HepG2 (cell line): ENCODE data around the gene MNAT1. TPM values are rescaled to one million over a fixed set of nuclear protein-coding genes. Genes with fewer than 3 reads are reported as not detected.

ENCODE experiments used
- ARHGAP35 ChIP-seq: sonication (generic); formaldehyde crosslinking; IDR thresholded peaks from 2 replicates; pipeline ENCODE4 v1.9.0; 2022; ENCODE audit warnings: mild to moderate bottlenecking, inconsistent platforms, moderate library complexity, missing genetic modification reagents, borderline replicate concordance
- ARID4A ChIP-seq: sonication (generic); formaldehyde crosslinking; IDR thresholded peaks from 2 replicates; pipeline ENCODE4 v1.5.0; 2020; ENCODE audit warnings: mild to moderate bottlenecking, missing genetic modification reagents, borderline replicate concordance
- FOXC1 ChIP-seq: sonication (generic); formaldehyde crosslinking; IDR thresholded peaks from 2 replicates; pipeline ENCODE4 v1.8.0; 2022; ENCODE audit warnings: mild to moderate bottlenecking, missing genetic modification reagents, borderline replicate concordance
- GATAD1 ChIP-seq: IDR thresholded peaks from 2 replicates; pipeline ENCODE4 v1.6.1; 2016; ENCODE audit warnings: missing genetic modification reagents, missing compliant biosample characterization
- GLI4 ChIP-seq: sonication (generic); formaldehyde crosslinking; IDR thresholded peaks from 2 replicates; pipeline ENCODE4 v1.5.1; 2020; ENCODE audit warnings: missing genetic modification reagents, mild to moderate bottlenecking, moderate library complexity, borderline replicate concordance
- HNRNPK ChIP-seq: fragments of 200-400 bp; formaldehyde crosslinking; IDR thresholded peaks from 2 replicates; pipeline ENCODE4 v1.6.1; 2018; ENCODE audit warnings: low read length, low read depth, moderate library complexity, mild to moderate bottlenecking; ENCODE audit not compliant: poor library complexity, severe bottlenecking
- LRRFIP1 ChIP-seq: sonication (generic); formaldehyde crosslinking; conservative IDR thresholded peaks from 2 replicates; pipeline ENCODE4 v1.4.0; 2020; ENCODE audit warnings: missing genetic modification reagents
- MTF2 ChIP-seq: sonication (generic); formaldehyde crosslinking; IDR thresholded peaks from 2 replicates; pipeline ENCODE4 v1.5.0; 2020; ENCODE audit warnings: missing genetic modification reagents, borderline replicate concordance
- NFKB2 ChIP-seq: sonication (generic); formaldehyde crosslinking; IDR thresholded peaks from 2 replicates; pipeline ENCODE4 v1.4.0; 2020; ENCODE audit warnings: missing genetic modification reagents, borderline replicate concordance
- NR2F6 ChIP-seq, 2 experiments: IDR thresholded peaks; 2 replicates each; pipeline ENCODE4 v1.6.1; 2016; ENCODE audit warnings: antibody characterized with exemption in 1 of 2, mild to moderate bottlenecking in 1 of 2
- PHF20 ChIP-seq: sonication (generic); formaldehyde crosslinking; IDR thresholded peaks from 2 replicates; pipeline ENCODE4 v1.5.0; 2020; ENCODE audit warnings: mild to moderate bottlenecking, missing genetic modification reagents
- POGK ChIP-seq: sonication (generic); formaldehyde crosslinking; conservative IDR thresholded peaks from 2 replicates; pipeline ENCODE4 v1.8.0; 2022; ENCODE audit warnings: mild to moderate bottlenecking, moderate library complexity, missing genetic modification reagents
- RFX3 ChIP-seq: IDR thresholded peaks from 2 replicates; pipeline ENCODE4 v1.6.1; 2016; ENCODE audit warnings: missing biosample characterization, missing genetic modification reagents
- ZKSCAN1 ChIP-seq: fragments of 150-350 bp; IDR thresholded peaks from 2 replicates; pipeline ENCODE4 v1.6.1; 2014; ENCODE audit warnings: low read length
- ZNF275 ChIP-seq: sonication (generic); formaldehyde crosslinking; IDR thresholded peaks from 2 replicates; pipeline ENCODE4 v1.8.0; 2022; ENCODE audit warnings: missing genetic modification reagents, mild to moderate bottlenecking, inconsistent platforms, borderline replicate concordance
- ZNF557 ChIP-seq: sonication (generic); formaldehyde crosslinking; IDR thresholded peaks from 2 replicates; pipeline ENCODE4 v1.4.0; 2020; ENCODE audit warnings: missing genetic modification reagents
- ZNF605 ChIP-seq: sonication (generic); formaldehyde crosslinking; IDR thresholded peaks from 2 replicates; pipeline ENCODE4 v1.8.0; 2022; ENCODE audit warnings: mild to moderate bottlenecking, missing genetic modification reagents
- ZNF773 ChIP-seq: sonication (generic); formaldehyde crosslinking; IDR thresholded peaks from 2 replicates; pipeline ENCODE4 v1.4.0; 2020; ENCODE audit warnings: missing genetic modification reagents, borderline replicate concordance
- polyA plus RNA-seq, 8 experiments: library from polyadenylated mRNA; depleted of rRNA in 3 of 8; stranded (reverse) in 7 of 8; unstranded in 1 of 8; fragments of >200 nt; fragmentation: Illumina TruSeq in 4 of 8; extraction: Trizol in 4 of 8; gene quantifications; 2 replicates each; pipeline versions ENCODE4 v1.2.1 to v1.2.3, GENCODE V29; 2011 to 2016; ENCODE audit warnings: low read depth in 4 of 8, missing spikeins in 1 of 8, mixed read lengths in 1 of 8; ENCODE audit not compliant: insufficient read depth in 1 of 8
- total RNA-seq, 5 experiments: library from RNA; depleted of rRNA; stranded (reverse); fragments of >200 nt; fragmentation: Illumina TruSeq; extraction: Trizol; gene quantifications; 2 replicates each; pipeline ENCODE4 v1.2.3, GENCODE V29; 2016; ENCODE audit warnings: low read depth in 1 of 5

Gene MNAT1
- total and polyA plus RNA-seq, 2 of the 13 experiments (the other 11 are each of a cell fraction or from before 2014, with no cell fraction given) = 49.2 to 94.8 TPM

- TF ChIP-seq RFX3 (CRISPR knock-in tag) (peak; percentile 23; the same call in 1 of the 2 replicates), GLI4 (no peak), ZNF773 (no peak), ZNF557 (CRISPR knock-in tag) (no peak), LRRFIP1 (CRISPR knock-in tag) (0 out of 2 replicates have a peak, but pooled peaks have one; percentile 83), POGK (CRISPR knock-in tag) (peak; percentile 85), ZNF275 (0 out of 2 replicates have a peak, but pooled peaks have one; percentile 32), ARID4A (peak; percentile 87), GATAD1 (CRISPR knock-in tag) (peak; percentile 98), ARHGAP35 (CRISPR knock-in tag) (peak; percentile 70; the same call in 1 of the 2 replicates), NFKB2 (CRISPR knock-in tag) (peak; percentile 93; the same call in 1 of the 2 replicates), ZKSCAN1 (peak; percentile 45; the same call in 1 of the 2 replicates), NR2F6 (IDR thresholded peaks at IDR 0.05) (peak; percentile 51; the same call in 1 of the 2 replicates), NR2F6 (CRISPR knock-in tag; IDR thresholded peaks at IDR 0.05) (peak; percentile 54; the same call in 1 of the 2 replicates), ZNF605 (CRISPR knock-in tag) (peak; percentile 66; the same call in 1 of the 2 replicates), PHF20 (CRISPR knock-in tag) (peak; percentile 90), FOXC1 (CRISPR knock-in tag) (peak; percentile 91), HNRNPK (no peak), MTF2 (no peak)
Observed at GRCh38 chr14:60734465-60735242, at the start of gene MNAT1 (continued).
